ENCODE measurements around the gene LCE1A. TPM values are rescaled to one million over a fixed set of nuclear protein-coding genes. Genes with fewer than 3 reads are reported as not detected.

The LCE1A gene
- total RNA-seq, 1 experiment from 2014 or later, result not detected

DNA sequence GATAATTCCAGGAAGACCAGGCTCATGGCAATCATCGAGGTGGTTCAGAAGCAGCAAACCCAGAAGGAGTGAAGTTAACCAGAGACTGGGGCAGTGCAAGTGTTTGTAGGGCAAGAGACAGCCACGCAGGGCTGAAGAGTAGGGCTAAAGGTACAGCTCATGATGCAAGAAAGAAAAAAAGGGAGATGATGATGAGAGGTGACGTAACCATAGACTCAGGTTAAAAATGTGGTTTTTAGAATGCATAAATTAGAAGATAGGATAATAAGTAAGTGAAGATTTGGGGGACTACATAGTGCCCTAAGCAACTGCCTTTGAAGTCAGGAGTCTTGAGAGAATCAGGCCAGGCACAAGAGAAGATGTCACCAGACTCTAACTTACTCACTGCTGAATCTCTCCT is 32.9 kb downstream of the LCE1A start:
- in situ Hi-C loops (cut with HindIII; ENCODE audit: low pct_unique_long_range_greater_than_20kb, low sequenced_read_pairs), result no loop called here

DNA sequence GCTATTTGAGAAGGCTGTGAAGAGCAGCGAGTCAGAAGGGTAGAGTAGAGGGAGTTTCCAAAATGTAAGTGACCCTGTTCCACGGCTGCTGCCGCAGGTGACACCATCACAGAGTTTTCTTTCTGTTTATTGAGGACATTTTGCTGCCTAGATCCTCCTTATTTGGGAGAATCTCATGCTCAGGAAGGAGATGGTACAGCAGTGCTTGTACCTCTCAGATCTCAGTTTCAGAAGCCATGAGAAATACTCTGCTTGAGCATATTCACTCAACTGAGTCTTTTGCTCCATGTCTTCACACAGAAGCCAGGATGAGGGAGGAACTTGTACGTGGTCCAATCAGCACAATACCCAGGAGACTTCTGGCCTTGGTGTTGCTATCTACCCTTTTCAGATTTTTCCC is 34.1 kb downstream of the LCE1A start:
- no peak overlapping the region for H3K27ac ChIP-seq (ENCODE audit: low read length)
- no TSS peak for BruUV-seq (replicated peaks)
- in situ Hi-C loops (cut with HindIII; ENCODE audit: low pct_unique_long_range_greater_than_20kb, low sequenced_read_pairs), result no loop called here
- CTCF ChIA-PET, result no interaction called here
- no peak for DNase-seq (ENCODE audit: low read depth, low spot score)
- peaks cover 2% of the 10 kb centered on the region; the same call in 1 of the 2 replicates for H3K27me3 ChIP-seq (ENCODE audit: control insufficient read depth, insufficient read depth, low read length)
- TF ChIP-seq, protein P1, sequence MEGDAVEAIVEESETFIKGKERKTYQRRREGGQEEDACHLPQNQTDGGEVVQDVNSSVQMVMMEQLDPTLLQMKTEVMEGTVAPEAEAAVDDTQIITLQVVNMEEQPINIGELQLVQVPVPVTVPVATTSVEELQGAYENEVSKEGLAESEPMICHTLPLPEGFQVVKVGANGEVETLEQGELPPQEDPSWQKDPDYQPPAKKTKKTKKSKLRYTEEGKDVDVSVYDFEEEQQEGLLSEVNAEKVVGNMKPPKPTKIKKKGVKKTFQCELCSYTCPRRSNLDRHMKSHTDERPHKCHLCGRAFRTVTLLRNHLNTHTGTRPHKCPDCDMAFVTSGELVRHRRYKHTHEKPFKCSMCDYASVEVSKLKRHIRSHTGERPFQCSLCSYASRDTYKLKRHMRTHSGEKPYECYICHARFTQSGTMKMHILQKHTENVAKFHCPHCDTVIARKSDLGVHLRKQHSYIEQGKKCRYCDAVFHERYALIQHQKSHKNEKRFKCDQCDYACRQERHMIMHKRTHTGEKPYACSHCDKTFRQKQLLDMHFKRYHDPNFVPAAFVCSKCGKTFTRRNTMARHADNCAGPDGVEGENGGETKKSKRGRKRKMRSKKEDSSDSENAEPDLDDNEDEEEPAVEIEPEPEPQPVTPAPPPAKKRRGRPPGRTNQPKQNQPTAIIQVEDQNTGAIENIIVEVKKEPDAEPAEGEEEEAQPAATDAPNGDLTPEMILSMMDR (IDR thresholded peaks at IDR 0.05), result no peak
- TF ChIP-seq, protein P2, sequence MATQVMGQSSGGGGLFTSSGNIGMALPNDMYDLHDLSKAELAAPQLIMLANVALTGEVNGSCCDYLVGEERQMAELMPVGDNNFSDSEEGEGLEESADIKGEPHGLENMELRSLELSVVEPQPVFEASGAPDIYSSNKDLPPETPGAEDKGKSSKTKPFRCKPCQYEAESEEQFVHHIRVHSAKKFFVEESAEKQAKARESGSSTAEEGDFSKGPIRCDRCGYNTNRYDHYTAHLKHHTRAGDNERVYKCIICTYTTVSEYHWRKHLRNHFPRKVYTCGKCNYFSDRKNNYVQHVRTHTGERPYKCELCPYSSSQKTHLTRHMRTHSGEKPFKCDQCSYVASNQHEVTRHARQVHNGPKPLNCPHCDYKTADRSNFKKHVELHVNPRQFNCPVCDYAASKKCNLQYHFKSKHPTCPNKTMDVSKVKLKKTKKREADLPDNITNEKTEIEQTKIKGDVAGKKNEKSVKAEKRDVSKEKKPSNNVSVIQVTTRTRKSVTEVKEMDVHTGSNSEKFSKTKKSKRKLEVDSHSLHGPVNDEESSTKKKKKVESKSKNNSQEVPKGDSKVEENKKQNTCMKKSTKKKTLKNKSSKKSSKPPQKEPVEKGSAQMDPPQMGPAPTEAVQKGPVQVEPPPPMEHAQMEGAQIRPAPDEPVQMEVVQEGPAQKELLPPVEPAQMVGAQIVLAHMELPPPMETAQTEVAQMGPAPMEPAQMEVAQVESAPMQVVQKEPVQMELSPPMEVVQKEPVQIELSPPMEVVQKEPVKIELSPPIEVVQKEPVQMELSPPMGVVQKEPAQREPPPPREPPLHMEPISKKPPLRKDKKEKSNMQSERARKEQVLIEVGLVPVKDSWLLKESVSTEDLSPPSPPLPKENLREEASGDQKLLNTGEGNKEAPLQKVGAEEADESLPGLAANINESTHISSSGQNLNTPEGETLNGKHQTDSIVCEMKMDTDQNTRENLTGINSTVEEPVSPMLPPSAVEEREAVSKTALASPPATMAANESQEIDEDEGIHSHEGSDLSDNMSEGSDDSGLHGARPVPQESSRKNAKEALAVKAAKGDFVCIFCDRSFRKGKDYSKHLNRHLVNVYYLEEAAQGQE (IDR thresholded peaks at IDR 0.05; ENCODE audit: insufficient read depth in 1 of 2, low read depth in 2 of 2, low read length in 1 of 2), result no peak
- no peak for TF ChIP-seq POLR2AphosphoS5 (IDR thresholded peaks at IDR 0.05; ENCODE audit: low read depth, low read length)
- TF ChIP-seq SIN3A (IDR thresholded peaks at IDR 0.05; ENCODE audit: borderline replicate concordance, insufficient read depth, low read depth, low read length), result no peak
- no peak for TF ChIP-seq TCF7L2 (IDR thresholded peaks at IDR 0.05; ENCODE audit: low read depth, low read length)
- intact Hi-C loops (cut with micrococcal nuclease; ENCODE audit: unreplicated experiment), result no loop called here
- no peak overlapping the region for H3K4me3 ChIP-seq (ENCODE audit: low read depth in 2 of 2, low read length in 2 of 2)
- H3K36me3 ChIP-seq (ENCODE audit: control insufficient read depth, insufficient read depth, low read length), result no peaks in the 10 kb centered on the region
- POLR2A ChIA-PET, result no interaction called here
- H3K9me3 ChIP-seq (ENCODE audit: control insufficient read depth, insufficient read depth, low read depth, low read length), result no peaks in the 10 kb centered on the region
- no peak for ATAC-seq
- no peaks in the 10 kb centered on the region for H3K4me1 ChIP-seq (ENCODE audit: control insufficient read depth, insufficient read depth, low read length)

More for the DNA sequence above, 32.9 kb downstream of the LCE1A start:
- no peak for TF ChIP-seq POLR2AphosphoS5 (IDR thresholded peaks at IDR 0.05; ENCODE audit: low read depth, low read length)
- TF ChIP-seq, protein P2 (IDR thresholded peaks at IDR 0.05; ENCODE audit: insufficient read depth in 1 of 2, low read depth in 2 of 2, low read length in 1 of 2), result no peak
- TF ChIP-seq, protein P1 (IDR thresholded peaks at IDR 0.05), result no peak
- no peak for TF ChIP-seq SIN3A (IDR thresholded peaks at IDR 0.05; ENCODE audit: borderline replicate concordance, insufficient read depth, low read depth, low read length)
- TF ChIP-seq TCF7L2 (IDR thresholded peaks at IDR 0.05; ENCODE audit: low read depth, low read length), result no peak
- Histone ChIP-seq H3K9me3 (ENCODE audit: control insufficient read depth, insufficient read depth, low read depth, low read length) (no peaks in the 10 kb centered on the region), H3K27ac (ENCODE audit: low read length) (no peak overlapping the region), H3K27me3 (ENCODE audit: control insufficient read depth, insufficient read depth, low read length) (peaks cover 2% of the 10 kb centered on the region; the same call in 1 of the 2 replicates), H3K4me3 (ENCODE audit: low read depth in 2 of 2, low read length in 2 of 2) (no peak overlapping the region), H3K36me3 (ENCODE audit: control insufficient read depth, insufficient read depth, low read length) (no peaks in the 10 kb centered on the region), H3K4me1 (ENCODE audit: control insufficient read depth, insufficient read depth, low read length) (no peaks in the 10 kb centered on the region)
- ATAC-seq, result no peak
- no TSS peak for BruUV-seq (replicated peaks)
- CTCF ChIA-PET, result no interaction called here
- POLR2A ChIA-PET, result no interaction called here
- intact Hi-C loops (cut with micrococcal nuclease; ENCODE audit: unreplicated experiment), result no loop called here
- DNase-seq (ENCODE audit: low read depth, low spot score), result no peak
